GM20431 (cell line): Measurements from ENCODE around the gene MT1H.

Source experiments
- in situ Hi-C: fragments of 300-500 bp; cut with MseI, MboI; formaldehyde crosslinking; loops from one replicate; pipeline ENCODE4 v1.15.0; 2020; ENCODE audit warnings: low sequenced_read_pairs; ENCODE audit not compliant: unreplicated experiment

The MT1H gene

DNA sequence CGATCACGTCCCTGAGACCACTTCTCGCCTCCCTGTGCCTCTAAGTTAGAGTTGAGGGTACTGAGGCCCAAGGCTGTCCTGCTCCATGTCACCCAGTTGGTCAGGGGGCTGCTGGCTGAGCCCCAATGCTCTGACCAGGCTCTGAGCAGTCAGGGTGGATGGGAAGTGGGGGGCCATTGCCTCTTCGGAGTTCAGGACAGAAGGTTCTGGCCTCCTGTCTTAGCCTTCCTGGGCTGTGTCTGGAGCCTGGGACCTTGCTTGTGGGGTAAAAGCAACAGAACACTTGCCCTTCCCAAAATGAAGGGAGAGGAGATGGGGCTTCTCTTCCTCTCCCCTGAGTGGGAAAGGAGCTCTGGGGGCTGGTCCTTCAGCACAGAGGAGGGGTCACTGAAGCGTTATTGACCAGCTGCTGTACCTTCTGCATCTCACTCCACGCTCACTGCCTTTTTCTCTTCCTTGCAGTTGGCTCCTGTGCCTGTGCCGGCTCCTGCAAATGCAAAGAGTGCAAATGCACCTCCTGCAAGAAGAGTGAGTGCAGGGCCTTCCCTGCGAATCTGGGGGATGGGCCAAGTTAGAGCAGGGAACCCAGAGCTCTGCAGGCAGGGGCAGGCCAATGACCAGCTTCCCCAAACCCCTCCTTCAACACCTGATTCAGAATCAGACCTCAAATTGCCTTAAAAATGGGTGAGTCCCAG, 13.2 kb downstream of the MT1H start:
- in situ Hi-C loops: no loop called here

DNA sequence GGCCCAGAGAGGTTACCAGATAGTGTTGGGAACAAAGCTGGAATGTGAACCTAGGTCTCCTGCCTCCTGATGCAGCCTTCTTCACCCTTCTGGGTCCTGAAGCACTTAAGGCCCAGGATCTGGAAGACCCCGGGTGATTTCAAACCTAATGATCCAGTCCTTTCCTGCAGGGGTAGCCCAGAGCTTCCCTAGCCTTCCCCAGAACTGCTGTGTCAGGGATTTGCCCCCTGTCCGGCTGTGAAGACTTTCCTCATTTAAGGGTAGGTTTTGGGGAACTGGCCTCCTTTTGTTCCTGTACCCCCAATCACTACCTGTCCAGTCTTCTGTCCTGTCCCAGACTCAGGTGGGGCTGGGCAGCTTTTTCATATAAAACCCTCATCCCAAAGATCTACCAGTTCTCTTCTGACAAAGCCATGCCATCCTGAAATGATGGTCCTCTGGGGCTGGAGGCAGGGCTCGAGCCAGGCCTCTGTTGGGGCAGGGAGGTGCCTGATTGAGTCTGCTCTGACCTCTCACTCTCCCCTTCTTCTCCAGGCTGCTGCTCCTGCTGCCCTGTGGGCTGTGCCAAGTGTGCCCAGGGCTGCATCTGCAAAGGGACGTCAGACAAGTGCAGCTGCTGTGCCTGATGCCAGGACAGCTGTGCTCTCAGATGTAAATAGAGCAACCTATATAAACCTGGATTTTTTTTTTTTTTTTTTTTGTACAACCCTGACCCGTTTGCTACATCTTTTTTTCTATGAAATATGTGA, 14.0 kb downstream of the MT1H start:
- in situ Hi-C loops: no loop called here

DNA sequence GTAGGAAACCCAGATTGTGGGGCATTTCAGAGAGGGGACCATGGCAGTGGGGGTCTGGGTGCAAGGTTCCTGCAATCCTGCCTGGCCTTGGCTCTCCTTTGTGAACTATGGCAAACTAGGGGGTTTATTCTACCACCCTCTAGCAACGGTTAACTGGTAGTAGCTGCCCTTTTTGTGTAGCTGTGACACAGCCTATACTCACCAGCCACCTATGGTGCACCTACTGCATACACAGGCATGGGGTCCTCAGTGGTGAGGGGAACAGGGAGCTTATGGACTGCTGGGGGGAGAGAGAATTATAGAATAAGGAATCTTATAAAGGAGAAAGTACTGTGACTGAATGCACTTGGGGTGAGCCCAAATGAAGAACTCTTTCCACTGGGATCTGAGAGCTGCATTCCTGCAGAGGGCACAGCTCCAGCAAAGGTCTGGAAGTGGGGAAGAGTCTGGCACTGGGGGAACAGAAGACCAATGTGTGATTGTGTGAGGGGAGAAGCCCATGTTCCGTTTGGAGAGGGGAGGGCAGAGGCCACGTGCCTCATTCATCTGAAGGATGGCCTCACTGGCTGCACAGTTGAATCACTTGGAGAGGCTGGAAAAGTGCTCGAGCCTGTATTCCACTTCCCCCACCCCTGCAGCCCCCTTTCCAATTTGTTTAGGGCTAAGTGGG, 14.8 kb downstream of the MT1H start:
- in situ Hi-C loops: no loop called here

DNA sequence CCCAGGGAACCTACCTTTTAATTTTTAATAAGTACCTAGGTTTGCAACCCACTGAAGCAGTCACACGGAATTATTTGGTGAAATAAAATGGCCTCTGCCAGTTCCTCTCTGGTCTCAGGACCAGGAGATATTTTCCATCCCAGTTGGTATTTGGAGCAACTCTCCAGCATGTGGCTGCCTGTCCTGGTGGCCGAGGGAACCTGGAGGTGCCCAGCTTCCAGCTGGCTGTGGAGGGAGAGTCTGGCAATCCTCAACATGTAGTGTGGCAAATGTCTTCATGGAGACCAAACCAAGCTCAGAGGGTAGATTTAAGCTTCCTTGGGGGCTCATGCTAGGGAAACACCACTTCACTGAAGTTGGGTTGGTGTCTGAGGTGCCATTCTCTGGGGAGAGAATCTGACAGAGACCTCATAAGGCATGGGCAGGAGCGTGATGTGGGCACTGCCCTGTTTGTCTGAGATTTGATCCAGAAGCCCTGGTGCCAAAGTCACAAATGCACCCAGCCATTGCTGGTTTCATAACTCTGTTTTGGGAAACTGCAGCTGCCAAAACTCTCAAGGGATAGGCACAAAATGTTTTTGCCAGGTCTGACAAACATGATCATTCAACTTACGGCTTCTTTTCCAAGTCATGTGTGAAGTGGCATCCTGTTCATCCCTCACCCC, 15.4 kb downstream of the MT1H start:
- in situ Hi-C loops: no loop called here

DNA sequence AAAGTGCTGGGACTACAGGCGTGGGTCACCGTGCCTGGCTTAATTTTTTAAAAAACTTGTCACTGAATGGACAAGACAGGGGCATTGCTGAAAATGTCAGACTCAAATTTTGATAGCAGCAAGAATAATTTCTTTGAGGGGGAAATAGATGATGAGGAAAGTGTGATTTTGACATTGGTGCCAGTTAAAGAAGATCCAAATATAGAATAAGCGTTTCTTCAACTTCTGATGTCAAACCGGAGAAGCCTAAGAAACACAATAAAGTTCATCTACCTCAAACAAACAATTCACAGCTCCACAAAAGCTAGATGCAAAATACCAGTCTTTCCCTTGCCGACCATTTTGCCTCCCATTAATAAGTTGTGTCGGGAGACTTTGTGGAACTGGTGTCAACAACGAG, 17.1 kb downstream of the MT1H start:
- in situ Hi-C loops: no loop called here

DNA sequence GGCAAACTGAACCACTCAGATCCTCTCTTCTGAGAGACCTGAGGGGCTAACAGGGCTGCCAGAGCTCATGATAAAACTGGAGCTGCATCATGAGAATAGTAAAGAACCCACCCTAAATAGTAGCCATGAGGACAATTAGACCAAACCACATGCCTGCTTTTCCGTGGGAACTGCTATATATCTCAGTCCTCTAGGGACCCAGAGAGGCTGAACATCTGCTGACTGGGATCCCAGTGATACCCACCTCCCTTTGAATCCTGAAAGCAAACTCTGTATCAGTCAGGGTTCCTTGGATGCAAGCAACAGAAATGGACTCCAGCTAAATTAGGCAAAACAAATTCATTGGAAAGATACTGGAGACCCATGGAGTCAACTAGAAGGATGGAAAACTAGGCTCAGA, 19.1 kb downstream of the MT1H start:
- in situ Hi-C loops: no loop called here

DNA sequence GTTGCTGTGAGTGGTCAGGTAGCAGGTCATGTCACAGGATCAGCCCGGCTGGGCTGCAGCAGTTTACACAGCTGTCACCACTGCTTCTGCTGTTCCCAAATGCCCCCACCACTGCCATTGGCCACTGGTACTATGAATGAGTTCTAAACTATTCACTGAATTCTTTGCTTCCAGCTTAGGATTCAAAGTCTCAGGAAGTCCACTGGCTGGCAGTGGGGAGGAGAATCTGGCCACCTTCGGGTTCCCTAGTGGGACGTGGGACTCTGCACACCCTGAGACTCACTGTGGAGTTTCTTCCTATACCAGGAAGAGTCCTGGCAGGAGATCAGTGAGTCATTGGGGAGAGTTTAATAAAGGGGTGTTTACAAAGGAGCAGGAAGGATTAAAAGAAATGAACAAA, 19.6 kb downstream of the MT1H start:
- in situ Hi-C loops: no loop called here

DNA sequence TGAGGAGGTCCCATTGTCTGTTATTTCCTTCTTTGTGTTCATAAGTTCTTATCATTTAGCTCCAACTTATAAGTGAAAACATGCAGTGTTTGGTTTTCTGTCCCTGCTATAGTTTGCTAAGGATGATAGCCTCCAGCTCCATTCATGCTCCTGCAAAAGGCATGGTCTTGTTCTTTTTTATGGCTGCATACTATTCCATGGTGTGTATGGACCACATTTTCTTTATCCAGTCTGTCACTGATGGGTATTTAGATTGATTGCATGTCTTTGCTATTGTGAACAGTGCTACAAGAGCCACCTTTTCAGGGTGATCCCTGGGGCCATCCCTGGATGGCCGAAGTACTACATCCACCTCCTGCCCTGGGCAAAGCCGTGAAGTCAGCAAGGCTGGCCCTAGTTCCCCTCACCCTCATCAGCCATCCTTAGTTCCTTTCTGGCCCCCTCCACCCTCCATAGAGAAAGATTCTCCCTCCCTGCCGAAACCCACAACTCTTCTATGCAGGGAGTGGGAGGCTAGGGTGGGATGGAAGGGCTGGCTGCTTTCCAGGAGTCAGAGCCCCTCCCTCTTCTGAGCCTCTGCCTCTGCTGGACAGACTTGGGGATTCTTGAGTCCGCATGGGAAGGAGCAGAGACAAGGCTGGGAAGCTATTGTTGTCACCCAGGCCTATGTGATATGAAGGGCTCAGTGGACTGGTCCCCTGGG, 21.0 kb downstream of the MT1H start:
- in situ Hi-C loops: no loop called here

DNA sequence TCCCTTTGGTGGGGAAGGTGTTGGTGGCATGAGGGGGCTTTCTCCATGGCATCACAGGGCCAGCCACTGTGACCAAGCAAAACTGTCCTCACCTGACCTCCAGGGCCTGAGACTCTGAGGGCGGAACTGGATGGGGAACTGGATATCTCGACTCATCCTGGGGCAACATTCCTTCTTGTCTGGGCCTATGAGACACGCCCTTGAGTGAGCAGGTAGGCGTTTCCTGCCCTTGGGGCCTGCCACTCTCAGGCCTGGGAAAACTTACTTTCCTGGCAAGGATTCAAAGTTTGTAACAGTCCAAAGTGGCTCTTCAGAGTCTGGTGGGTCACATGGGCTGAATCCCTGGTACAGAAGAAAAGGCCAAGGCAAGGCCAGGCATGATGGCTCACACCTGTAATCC, 22.3 kb downstream of the MT1H start:
- in situ Hi-C loops: no loop called here

DNA sequence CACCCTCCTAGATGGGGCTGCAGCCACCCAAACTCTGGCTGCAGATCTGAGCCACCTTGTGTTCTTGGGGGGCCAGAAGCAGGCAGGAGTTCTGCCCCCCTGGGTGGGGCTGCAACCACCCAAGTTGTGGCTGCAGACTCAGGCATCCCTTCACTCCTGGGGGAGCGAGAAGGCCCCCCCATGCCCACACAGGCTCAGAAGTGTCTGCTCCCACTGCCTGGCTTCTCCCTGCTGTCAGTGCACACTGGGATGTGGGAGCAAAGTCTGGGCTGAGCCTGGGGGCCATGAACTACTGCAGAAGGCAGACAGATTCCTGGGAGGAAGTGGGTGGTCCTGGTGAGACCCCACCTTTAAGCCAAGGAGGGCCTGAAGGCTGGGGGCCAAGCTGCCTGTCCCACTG, 25.6 kb downstream of the MT1H start:
- in situ Hi-C loops: loop anchor here (5.0 kb wide), 1 partner anchor 113 kb away; no protein-coding TSS in a partner anchor

DNA sequence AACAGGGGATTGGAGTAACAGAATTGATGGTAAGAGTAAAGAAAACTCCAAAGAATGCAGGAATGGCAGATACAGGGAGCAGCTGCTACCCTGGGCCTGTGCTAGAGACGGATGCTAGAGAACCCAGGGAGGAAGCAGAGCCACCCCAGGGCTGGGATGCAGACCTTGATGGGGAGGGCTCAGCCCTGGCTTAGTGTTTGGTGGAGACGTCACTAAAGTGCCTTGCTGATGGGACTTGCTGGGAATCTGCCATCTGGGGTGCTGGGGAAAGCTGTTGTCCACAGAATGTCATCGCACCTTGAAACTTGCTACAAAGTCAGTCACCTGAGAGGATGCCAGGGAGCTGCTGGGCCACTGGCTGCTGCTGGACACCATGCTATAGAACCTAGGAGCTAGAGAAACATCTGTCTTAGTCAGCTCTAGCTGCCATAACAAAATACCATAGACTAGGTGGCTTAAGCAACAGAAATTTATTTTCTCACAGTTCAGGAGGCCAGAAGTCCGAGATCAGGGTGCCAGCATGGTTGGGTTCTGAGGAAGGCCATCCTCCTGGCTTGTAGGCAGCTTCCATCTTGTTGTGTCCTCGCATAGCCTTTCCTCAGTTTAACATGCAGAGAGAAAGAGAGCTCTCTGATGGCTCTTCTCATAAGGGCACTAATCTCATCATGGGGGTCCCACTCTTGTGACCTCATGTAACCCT, 28.0 kb downstream of the MT1H start:
- in situ Hi-C loops: loop anchor here (5.0 kb wide), 1 partner anchor 115 kb away; no protein-coding TSS in a partner anchor

DNA sequence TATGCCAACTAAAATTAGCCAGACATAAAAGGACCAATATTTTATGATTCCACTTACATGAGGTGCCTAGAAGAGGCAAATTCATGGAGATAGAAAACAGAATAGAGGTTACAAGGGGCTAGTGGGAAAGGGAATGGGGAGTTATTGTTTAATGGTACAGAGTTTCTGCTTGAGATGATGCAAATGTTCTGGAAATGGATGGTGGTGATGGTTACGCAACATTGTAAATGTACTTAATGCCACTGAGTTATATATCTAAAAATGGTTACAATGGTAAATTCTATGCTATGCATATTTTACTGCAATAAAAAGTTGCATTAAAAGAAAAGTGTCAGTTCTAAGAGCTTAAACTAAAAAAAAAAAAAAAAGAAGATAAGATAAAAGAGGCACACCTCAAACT, 30.6 kb downstream of the MT1H start:
- in situ Hi-C loops: no loop called here

DNA sequence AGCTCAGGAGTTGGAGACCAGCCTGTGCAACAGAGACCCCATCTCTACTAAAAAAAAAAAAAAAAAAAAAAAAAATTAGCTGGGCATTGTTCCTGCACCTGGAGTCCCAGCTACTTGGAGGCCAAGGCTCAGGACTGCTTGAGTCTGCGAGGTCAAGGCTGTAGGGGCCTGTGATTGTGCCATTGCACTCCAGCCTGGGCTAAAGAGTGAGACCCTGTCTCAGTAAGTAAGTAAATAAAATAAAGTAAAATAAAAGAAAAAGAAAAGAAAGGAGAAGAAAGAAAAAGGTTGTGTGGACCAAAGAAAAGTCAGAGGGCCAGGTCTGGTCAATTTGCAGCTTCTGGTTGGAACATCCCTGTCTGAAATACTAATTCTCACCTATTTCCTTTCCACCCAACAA, 31.0 kb downstream of the MT1H start:
- in situ Hi-C loops: no loop called here

DNA sequence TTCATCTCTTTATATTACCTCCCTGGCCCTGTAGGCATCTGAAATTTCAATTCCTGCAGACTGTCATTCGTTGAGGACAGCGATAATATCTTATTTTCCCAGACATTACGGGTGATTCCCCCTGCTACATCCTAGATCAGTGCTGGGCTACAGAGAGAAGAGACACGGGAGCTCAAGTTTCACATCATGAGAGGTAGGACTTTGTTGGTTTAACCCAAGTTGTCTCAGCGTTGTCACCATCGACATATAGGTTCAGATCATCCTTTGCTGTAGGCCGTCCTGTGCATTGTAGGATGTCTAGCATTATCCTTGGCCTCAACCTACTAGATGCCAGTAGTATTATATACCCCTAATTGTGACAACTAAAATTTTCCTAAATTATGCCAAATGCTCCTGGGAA, 31.9 kb downstream of the MT1H start:
- in situ Hi-C loops: no loop called here

DNA sequence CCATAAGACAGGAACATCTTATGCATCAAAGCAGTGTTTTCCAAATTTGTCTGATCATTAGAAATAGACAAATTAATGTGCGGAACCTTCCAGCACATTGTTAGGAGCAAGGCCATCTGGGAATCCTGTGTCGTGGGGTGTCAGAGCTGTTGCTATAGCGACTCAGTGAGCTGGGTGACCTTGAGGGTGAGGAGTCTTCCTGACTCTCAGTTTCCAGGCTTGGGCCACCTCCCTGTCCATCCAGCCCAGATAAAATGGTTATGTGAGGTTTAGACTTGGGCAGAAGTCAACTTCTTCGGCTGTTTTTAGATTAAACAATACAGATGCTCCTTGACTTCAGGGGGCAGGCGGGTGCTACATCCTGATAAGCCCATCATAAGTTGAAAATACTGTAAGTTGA, 33.2 kb downstream of the MT1H start:
- in situ Hi-C loops: no loop called here

DNA sequence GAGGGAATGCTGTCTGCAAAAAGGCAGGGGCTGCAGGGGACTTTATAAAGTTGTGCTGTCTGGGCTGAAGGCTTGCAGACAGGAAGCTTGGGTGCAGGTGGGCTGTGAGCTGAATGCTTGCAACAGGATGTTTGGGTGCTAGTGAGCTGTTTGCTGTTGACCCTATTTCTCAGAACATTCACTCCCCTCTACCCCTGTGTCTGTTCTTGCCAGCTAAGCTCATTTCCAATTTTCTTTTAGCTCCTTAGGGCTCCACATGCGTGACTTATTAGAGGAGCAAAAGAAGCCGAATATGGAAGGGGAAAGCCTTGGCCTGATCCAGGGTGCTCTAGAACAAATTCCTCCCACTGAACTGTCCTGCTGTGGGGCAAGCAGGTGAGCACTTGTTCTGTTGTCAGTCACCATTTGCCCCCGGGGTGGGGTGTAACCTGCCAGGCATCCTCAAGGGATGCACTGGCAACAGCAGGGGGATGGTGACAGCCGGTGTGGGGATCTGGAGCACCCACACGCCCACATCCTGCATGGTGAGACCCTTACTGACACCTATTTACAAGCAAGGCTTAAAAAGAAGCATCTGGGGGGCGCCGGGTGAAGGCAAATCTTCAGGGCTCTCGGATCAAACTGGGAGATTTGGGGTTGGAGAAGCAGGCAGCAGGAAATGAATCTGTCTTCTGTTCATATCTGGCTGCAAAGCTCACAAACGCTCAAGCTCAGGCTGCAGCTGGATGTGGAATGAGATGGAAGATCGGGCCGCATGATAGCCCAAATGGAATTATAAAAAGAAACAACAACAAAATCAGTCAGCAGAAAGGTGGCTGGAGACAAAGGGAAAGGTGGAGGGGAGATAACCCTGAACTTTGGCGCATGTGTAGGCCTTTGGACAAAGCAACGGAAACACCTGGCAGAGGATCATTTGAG, 39.2 kb downstream of the MT1H start:
- in situ Hi-C loops: no loop called here

DNA sequence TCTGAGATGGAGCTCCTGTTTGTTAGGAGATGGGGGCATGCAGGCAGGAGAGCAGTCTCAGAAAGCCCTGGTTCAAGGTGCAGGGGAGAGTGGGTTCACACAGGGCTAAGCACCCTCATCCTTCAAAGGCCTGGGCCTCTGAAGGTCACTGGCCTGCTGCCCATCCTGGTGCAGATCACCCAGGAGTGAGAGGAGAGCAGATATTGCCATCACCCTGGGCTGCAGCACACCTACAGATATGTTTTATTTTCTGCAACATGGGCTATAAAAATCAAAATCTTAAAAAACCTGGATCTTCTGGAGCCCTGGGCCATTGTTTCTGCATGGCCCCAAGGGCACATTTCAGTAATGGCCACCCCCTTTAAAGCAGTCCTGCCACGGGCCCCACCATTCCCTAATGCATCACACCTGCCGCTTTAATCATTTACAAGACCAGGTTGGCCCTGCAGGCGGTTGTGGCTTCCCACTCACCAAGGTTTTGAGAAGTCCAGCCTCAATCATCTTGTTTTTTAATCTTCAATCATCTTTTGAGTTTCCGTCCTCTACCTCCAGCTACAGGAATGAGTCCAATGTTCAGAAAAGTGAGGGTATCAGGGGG, 39.9 kb downstream of the MT1H start:
- in situ Hi-C loops: no loop called here

DNA sequence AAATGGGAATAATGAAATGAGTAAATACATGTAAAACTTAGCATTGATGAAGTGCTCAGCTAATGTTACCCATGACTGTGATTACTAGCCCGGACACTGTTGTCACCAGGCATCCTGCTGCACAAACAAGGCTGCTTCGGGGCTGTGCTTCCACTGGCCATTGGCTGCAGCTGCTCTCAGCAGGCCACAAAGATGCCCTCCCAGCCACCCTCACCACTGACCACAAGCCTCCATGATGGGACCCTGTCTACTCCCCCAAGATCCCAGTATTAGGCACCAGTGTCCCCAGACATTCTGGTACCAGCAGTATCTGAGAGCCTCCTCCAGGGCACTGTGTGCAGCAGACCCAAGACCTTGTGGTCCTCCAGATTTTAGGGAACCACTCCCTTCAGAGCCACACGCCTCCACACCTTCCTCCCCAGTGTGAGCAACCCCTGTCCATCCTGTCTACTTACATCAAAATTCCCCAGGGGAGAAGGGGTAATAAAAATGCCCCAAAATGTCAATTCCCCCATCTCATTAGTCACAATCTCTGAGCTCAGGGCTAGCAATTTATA, 40.6 kb downstream of the MT1H start:
- in situ Hi-C loops: no loop called here
